ENCODE data around the gene RBPJL.

RBPJL gene

DNA sequence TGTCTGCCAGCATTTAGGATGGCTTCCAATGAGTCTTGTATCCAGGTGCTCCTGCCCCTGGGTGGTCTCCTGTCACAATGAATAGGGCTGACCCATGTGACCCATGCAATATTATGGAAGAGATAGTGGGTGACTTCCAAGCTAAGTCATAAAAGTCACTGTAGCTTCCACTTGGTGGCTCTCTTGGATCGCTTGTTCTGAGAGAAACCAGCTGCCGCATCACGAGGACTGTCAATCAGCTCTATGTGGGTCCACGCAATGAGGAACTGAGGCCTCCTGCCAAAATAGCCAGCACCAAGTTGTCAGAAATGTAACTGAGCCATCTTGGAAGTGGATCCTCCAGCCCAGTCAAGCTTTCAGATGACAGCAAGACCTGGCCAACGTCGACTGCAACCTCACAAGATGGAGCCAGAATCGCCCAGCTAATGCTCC lies 16.3 kb downstream of the RBPJL start:
- no peak overlapping the region for H3K4me3 ChIP-seq (ENCODE audit: low read length)
- H3K4me2 ChIP-seq (ENCODE audit: low read length), result no peak overlapping the region

DNA sequence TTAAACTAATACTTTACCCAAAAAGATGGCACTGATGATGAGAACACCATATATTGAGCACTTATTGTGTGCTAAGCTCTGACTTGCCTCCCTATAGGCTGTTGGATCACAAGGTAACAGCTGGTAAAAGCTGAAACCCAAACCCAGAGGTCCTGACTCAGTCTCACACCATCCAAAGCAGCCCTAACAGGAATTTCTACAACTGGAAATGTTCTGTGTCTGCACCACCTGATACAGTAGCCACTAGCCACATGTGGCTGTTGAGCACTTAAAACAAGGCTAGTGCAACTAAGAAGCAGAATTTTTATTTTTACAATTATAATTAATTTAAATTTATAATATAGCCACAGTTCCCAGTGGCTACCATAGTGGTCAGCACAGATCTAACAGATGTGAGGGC lies 17.1 kb downstream of the RBPJL start:
- Histone ChIP-seq H3K27me3 (ENCODE audit: control insufficient read depth, low read length) (no peaks in the 10 kb centered on the region; the same call in 1 of the 2 replicates), H3K9me2 (replicated peaks; ENCODE audit: control insufficient read depth, low read length) (no peaks in the 10 kb centered on the region), H4K20me1 (ENCODE audit: control insufficient read depth, insufficient read depth, low read depth, low read length) (no peaks in the 10 kb centered on the region), H3K79me2 (ENCODE audit: control insufficient read depth, low read length) (no peaks in the 10 kb centered on the region), H3F3A (ENCODE audit: control insufficient read depth, insufficient read depth) (peaks cover 11% of the 10 kb centered on the region), H3K9me3 (ENCODE audit: control insufficient read depth, insufficient read depth, low read length) (no peaks in the 10 kb centered on the region), H3K27ac (ENCODE audit: low read depth, low read length) (no peak overlapping the region), H3K4me2 (ENCODE audit: low read length) (no peak overlapping the region), H3K4me1 (ENCODE audit: control insufficient read depth, low read length) (peaks cover 38% of the 10 kb centered on the region), H3K36me3 (ENCODE audit: control insufficient read depth, low read length) (no peaks in the 10 kb centered on the region), H3K4me3 (ENCODE audit: low read length) (no peak overlapping the region)
- TF ChIP-seq, protein P1, sequence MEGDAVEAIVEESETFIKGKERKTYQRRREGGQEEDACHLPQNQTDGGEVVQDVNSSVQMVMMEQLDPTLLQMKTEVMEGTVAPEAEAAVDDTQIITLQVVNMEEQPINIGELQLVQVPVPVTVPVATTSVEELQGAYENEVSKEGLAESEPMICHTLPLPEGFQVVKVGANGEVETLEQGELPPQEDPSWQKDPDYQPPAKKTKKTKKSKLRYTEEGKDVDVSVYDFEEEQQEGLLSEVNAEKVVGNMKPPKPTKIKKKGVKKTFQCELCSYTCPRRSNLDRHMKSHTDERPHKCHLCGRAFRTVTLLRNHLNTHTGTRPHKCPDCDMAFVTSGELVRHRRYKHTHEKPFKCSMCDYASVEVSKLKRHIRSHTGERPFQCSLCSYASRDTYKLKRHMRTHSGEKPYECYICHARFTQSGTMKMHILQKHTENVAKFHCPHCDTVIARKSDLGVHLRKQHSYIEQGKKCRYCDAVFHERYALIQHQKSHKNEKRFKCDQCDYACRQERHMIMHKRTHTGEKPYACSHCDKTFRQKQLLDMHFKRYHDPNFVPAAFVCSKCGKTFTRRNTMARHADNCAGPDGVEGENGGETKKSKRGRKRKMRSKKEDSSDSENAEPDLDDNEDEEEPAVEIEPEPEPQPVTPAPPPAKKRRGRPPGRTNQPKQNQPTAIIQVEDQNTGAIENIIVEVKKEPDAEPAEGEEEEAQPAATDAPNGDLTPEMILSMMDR (IDR thresholded peaks at IDR 0.05; ENCODE audit: low read depth, low read length, poor library complexity, severe bottlenecking), result no peak
- TF ChIP-seq EZH2phosphoT487 (IDR thresholded peaks at IDR 0.05; ENCODE audit: borderline replicate concordance, low read length), result no peak

More for the DNA sequence above, 16.3 kb downstream of the RBPJL start:
- Histone ChIP-seq H3K27ac (ENCODE audit: low read depth, low read length) (no peak overlapping the region), H3F3A (ENCODE audit: control insufficient read depth, insufficient read depth) (peaks cover 11% of the 10 kb centered on the region), H3K27me3 (ENCODE audit: control insufficient read depth, low read length) (no peaks in the 10 kb centered on the region; the same call in 1 of the 2 replicates), H4K20me1 (ENCODE audit: control insufficient read depth, insufficient read depth, low read depth, low read length) (no peaks in the 10 kb centered on the region), H3K9me3 (ENCODE audit: control insufficient read depth, insufficient read depth, low read length) (no peaks in the 10 kb centered on the region), H3K79me2 (ENCODE audit: control insufficient read depth, low read length) (no peaks in the 10 kb centered on the region), H3K9me2 (replicated peaks; ENCODE audit: control insufficient read depth, low read length) (no peaks in the 10 kb centered on the region), H3K36me3 (ENCODE audit: control insufficient read depth, low read length) (no peaks in the 10 kb centered on the region), H3K4me1 (ENCODE audit: control insufficient read depth, low read length) (peaks cover 39% of the 10 kb centered on the region)
- TF ChIP-seq EZH2phosphoT487 (IDR thresholded peaks at IDR 0.05; ENCODE audit: borderline replicate concordance, low read length), result no peak
- TF ChIP-seq, protein P1 (IDR thresholded peaks at IDR 0.05; ENCODE audit: low read depth, low read length, poor library complexity, severe bottlenecking), result peak; percentile 33

DNA sequence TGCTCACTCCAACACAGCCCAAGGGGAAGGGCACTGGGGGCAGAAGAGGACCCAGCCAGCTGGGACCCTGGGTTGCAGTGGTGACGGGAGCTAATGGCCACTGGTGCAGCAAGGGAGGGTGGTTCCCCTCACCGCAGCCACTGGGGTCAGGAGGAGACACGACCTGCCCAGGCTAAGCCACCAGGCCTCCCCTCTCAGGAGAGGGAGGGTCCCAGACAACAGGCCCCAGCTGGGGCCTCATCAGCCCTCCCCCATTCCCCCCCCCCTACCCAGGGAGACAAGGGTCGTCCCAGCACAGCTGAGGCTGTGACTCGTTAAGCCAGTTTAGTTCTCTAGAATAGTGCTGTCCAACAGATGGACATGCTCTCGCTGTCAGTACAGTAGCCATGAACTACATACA lies 18.7 kb downstream of the RBPJL start:
- no peak overlapping the region for H3K27ac ChIP-seq (ENCODE audit: low read depth, low read length)
- H4K20me1 ChIP-seq (ENCODE audit: control insufficient read depth, insufficient read depth, low read depth, low read length), result no peaks in the 10 kb centered on the region
- H3K4me1 ChIP-seq (ENCODE audit: control insufficient read depth, low read length), result peaks cover 33% of the 10 kb centered on the region
- H3K27me3 ChIP-seq (ENCODE audit: control insufficient read depth, low read length), result no peaks in the 10 kb centered on the region
- no peak overlapping the region for H3K4me3 ChIP-seq (ENCODE audit: low read length)
- no peak overlapping the region for H3K4me2 ChIP-seq (ENCODE audit: low read length)
- no peaks in the 10 kb centered on the region for H3K79me2 ChIP-seq (ENCODE audit: control insufficient read depth, low read length)
- H3K9me3 ChIP-seq (ENCODE audit: control insufficient read depth, insufficient read depth, low read length), result no peaks in the 10 kb centered on the region
- H3K36me3 ChIP-seq (ENCODE audit: control insufficient read depth, low read length), result no peaks in the 10 kb centered on the region
- no peaks in the 10 kb centered on the region for H3K9me2 ChIP-seq (replicated peaks; ENCODE audit: control insufficient read depth, low read length)
- peaks cover 11% of the 10 kb centered on the region for H3F3A ChIP-seq (ENCODE audit: control insufficient read depth, insufficient read depth)
- TF ChIP-seq, protein P1 (IDR thresholded peaks at IDR 0.05; ENCODE audit: low read depth, low read length, poor library complexity, severe bottlenecking), result no peak
- no peak for TF ChIP-seq EZH2phosphoT487 (IDR thresholded peaks at IDR 0.05; ENCODE audit: borderline replicate concordance, low read length)

All from DOHH2 (cell line).